ENCODE measurements around the gene DHX40.

Gene DHX40

DNA sequence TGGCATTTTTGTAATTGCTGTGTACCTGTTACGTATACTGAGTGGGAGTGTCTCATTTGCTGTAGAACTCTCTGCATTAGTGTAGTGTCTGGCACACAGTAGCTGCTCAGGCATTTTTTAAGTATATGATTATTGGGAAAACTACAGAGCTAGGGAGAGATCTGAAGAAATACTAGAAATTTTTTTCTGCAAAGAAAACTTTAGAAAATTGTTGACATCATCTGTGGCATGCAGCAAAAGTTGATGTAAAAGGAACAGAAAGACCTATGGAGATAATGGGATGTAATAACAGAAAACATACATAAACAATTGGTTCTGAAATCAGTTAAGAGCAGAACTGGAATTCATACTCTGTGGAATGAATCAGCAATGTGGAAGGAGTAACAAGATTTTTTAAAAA lies 65.9 kb downstream of the DHX40 start:
- Histone ChIP-seq H3K9ac (ENCODE audit: low read length) (no peak overlapping the region), H3K4me3 (ENCODE audit: low read depth, low read length, poor library complexity, severe bottlenecking) (no peak overlapping the region), H3K4me1 (ENCODE audit: insufficient read depth, low read length, severe bottlenecking) (peaks cover 41% of the 10 kb centered on the region), H3K79me2 (ENCODE audit: insufficient read depth, low read length) (peaks cover 99% of the 10 kb centered on the region), H3F3A (ENCODE audit: insufficient read depth, low read length) (0 out of 2 replicates have a peak, but pooled peaks cover 3% of the 10 kb centered on the region), H3K27me3 (ENCODE audit: insufficient read depth, low read length) (no peaks in the 10 kb centered on the region), H3K9me3 (ENCODE audit: low read length) (no peaks in the 10 kb centered on the region), H3K27ac (ENCODE audit: low read depth, low read length, poor library complexity, severe bottlenecking) (no peak overlapping the region), H4K20me1 (ENCODE audit: insufficient read depth, low read length) (0 out of 2 replicates have a peak, but pooled peaks cover 4% of the 10 kb centered on the region), H3K4me2 (ENCODE audit: low read length) (no peak overlapping the region), H3K9me2 (ENCODE audit: low read depth, low read length) (no peaks in the 10 kb centered on the region), H2AFZ (ENCODE audit: low read length) (no peak overlapping the region), H3K36me3 (ENCODE audit: insufficient read depth, low read length) (peaks cover 42% of the 10 kb centered on the region)
- no peak for TF ChIP-seq EZH2 (IDR thresholded peaks at IDR 0.05; ENCODE audit: borderline replicate concordance, low read length)
- TF ChIP-seq, protein P1, sequence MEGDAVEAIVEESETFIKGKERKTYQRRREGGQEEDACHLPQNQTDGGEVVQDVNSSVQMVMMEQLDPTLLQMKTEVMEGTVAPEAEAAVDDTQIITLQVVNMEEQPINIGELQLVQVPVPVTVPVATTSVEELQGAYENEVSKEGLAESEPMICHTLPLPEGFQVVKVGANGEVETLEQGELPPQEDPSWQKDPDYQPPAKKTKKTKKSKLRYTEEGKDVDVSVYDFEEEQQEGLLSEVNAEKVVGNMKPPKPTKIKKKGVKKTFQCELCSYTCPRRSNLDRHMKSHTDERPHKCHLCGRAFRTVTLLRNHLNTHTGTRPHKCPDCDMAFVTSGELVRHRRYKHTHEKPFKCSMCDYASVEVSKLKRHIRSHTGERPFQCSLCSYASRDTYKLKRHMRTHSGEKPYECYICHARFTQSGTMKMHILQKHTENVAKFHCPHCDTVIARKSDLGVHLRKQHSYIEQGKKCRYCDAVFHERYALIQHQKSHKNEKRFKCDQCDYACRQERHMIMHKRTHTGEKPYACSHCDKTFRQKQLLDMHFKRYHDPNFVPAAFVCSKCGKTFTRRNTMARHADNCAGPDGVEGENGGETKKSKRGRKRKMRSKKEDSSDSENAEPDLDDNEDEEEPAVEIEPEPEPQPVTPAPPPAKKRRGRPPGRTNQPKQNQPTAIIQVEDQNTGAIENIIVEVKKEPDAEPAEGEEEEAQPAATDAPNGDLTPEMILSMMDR (IDR thresholded peaks at IDR 0.05; ENCODE audit: low read length) = no peak

DNA sequence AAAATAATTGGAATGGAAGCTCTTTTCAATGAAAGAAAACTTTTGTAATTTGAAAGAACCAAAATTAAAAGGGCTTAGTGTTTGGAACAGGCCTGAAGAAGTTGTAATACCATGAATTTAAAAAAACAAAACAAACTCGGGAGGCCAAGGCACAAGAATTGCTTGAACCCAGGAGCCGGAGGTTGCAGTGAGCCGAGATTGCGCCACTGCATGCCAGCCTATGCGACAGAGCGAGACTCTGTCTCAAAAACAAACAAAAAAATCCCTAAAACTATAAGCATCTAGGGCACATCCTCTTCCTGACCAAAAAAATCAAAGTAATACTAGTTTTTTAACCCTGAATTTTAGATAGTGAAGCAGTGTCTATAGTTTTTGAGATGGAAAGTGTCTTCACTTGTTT lies 67.0 kb downstream of the DHX40 start:
- Histone ChIP-seq H3K4me2 (ENCODE audit: low read length) (no peak overlapping the region), H3K27ac (ENCODE audit: low read depth, low read length, poor library complexity, severe bottlenecking) (no peak overlapping the region)

DNA sequence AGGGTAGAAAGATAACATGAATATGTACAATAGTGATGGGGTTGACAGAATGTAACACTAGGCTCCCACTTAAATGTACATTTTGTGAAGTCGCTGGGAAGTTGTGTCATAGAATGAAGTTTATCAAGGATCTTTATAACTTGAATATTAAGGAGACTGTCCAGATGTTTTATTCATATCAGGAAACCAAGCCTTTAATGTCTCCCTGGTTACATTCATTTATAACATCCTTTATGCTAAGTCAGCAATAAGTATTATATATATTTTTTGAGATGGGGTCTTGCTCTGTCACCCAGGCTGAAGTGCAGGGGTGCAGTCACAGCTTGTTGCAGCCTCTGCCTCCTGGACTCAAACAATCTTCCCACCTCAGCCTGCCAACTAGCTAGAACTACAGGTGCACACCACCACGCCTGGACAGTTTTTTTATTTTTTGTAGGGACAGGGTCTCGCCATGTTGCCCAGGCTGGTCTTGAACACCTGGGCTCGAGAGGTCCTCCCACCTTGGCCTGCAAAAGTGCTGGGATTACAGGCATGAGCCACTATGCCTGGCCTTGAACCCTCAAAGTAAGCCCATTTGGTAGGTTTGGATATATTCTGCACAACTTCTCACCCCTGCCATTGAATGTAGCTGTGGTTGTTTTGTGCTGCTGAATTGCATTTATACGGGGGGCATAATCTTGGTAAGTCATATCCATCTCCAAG lies 68.4 kb downstream of the DHX40 start:
- H2AFZ ChIP-seq (ENCODE audit: low read length) = no peak overlapping the region

More for the DNA sequence above, 67.0 kb downstream of the DHX40 start:
- Histone ChIP-seq H3K9me2 (ENCODE audit: low read depth, low read length) (no peaks in the 10 kb centered on the region), H3K36me3 (ENCODE audit: insufficient read depth, low read length) (peaks cover 42% of the 10 kb centered on the region), H3K4me3 (ENCODE audit: low read depth, low read length, poor library complexity, severe bottlenecking) (no peak overlapping the region), H3K9me3 (ENCODE audit: low read length) (no peaks in the 10 kb centered on the region), H3K79me2 (ENCODE audit: insufficient read depth, low read length) (peaks cover 95% of the 10 kb centered on the region), H3F3A (ENCODE audit: insufficient read depth, low read length) (0 out of 2 replicates have a peak, but pooled peaks cover 3% of the 10 kb centered on the region), H3K27me3 (ENCODE audit: insufficient read depth, low read length) (no peaks in the 10 kb centered on the region), H3K9ac (ENCODE audit: low read length) (no peak overlapping the region), H3K4me1 (ENCODE audit: insufficient read depth, low read length, severe bottlenecking) (peaks cover 30% of the 10 kb centered on the region), H2AFZ (ENCODE audit: low read length) (no peak overlapping the region), H4K20me1 (ENCODE audit: insufficient read depth, low read length) (0 out of 2 replicates have a peak, but pooled peaks cover 4% of the 10 kb centered on the region)
- no peak for TF ChIP-seq EZH2 (IDR thresholded peaks at IDR 0.05; ENCODE audit: borderline replicate concordance, low read length)
- TF ChIP-seq, protein P1 (IDR thresholded peaks at IDR 0.05; ENCODE audit: low read length) = no peak

More for the DNA sequence above, 68.4 kb downstream of the DHX40 start:
- Histone ChIP-seq H4K20me1 (ENCODE audit: insufficient read depth, low read length) (0 out of 2 replicates have a peak, but pooled peaks cover 2% of the 10 kb centered on the region), H3K27ac (ENCODE audit: low read depth, low read length, poor library complexity, severe bottlenecking) (no peak overlapping the region), H3K4me1 (ENCODE audit: insufficient read depth, low read length, severe bottlenecking) (peaks cover 35% of the 10 kb centered on the region), H3K4me3 (ENCODE audit: low read depth, low read length, poor library complexity, severe bottlenecking) (no peak overlapping the region), H3K4me2 (ENCODE audit: low read length) (0 out of 2 replicates have a peak overlapping the region, but pooled peaks have one; percentile 0), H3K27me3 (ENCODE audit: insufficient read depth, low read length) (no peaks in the 10 kb centered on the region), H3K79me2 (ENCODE audit: insufficient read depth, low read length) (peaks cover 93% of the 10 kb centered on the region), H3K9me2 (ENCODE audit: low read depth, low read length) (no peaks in the 10 kb centered on the region), H3K36me3 (ENCODE audit: insufficient read depth, low read length) (peaks cover 31% of the 10 kb centered on the region), H3F3A (ENCODE audit: insufficient read depth, low read length) (0 out of 2 replicates have a peak, but pooled peaks cover 3% of the 10 kb centered on the region), H3K9me3 (ENCODE audit: low read length) (no peaks in the 10 kb centered on the region), H3K9ac (ENCODE audit: low read length) (no peak overlapping the region)
- TF ChIP-seq, protein P1 (IDR thresholded peaks at IDR 0.05; ENCODE audit: low read length) = no peak
- TF ChIP-seq EZH2 (IDR thresholded peaks at IDR 0.05; ENCODE audit: borderline replicate concordance, low read length) = no peak
